ENCODE results near the gene SPIN3.
"Not testable (repeated sequence)": the region's sequence is repeated elsewhere in the genome, so short reads cannot be mapped to it uniquely, and the experiment has no call there.

The SPIN3 gene

GRCh38 chrX:56995271-56995994 lies at the start of gene SPIN3:
SPIN3 (minus strand) TSS chrX:56995541; CDS start chrX:56994947, 594 bp downstream.
- DNase-seq (ENCODE audit: low read depth in 2 of 2): peak in 1 of 2 experiments; percentile 24

DNA sequence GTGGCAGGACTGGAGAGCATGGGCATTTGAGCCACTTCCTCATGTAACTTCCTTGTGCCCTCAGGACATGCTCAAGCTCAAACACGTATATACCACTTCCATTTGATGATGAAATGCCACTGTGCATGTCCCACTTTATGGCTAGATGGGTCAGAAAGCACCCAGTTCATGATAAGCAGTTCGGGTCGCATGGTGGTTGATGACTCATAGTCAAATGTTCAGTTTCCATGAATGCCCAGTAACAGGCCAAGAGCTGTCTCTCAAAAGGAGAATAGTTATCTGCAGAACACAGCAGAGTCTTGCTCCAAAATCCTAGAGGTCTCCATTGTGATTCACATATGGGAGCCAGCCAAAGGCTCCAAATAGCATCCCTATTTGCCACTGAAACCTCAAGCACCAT lies 48.9 kb upstream of the SPIN3 start:
- no peak for DNase-seq (ENCODE audit: low read depth in 2 of 2)

DNA sequence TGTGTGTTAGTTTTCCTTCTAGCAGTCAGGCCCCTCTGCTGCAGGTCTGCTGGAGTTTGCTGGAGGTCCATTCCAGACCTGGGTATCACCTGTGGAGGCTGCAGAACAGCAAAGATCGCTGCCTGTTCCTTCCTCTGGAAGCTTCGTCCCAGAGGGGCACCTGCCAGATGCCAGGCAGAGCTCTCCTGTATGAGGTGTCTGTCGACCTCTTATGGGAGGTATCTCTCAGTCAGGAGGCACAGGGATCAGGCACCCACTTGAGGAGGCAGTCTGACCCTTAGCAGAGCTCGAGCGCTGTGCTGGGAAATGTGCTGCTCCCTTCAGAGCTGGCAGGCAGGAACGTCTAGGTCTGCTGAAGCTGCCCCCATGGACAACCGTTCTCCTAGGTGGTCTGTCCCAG lies 41.9 kb upstream of the SPIN3 start:
- DNase-seq (ENCODE audit: low read depth in 2 of 2): not testable (repeated sequence)

- no peak for DNase-seq (ENCODE audit: low read depth in 2 of 2)
These were observed 718 bp downstream of the SPIN3 start for GRCh38 chrX:56994375-56995270.

DNA sequence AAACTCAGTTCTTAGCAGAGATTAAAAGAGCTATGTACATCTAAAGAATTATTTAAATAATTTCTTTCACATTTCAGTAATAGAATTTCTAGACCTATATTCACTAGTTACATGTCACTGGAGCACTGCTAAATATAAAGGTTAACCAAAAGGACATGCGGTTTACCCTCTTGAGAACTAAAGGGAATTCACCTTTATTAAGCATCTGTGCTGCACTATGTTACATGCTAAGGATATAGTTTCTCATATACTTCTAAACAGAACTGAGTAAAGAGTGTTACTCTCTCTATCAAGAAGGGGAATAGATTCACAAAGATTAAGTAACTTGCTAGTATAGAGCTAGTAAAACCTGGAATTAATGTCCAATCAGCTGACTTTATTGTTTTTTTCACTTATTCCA lies 7.6 kb downstream of the SPIN3 start:
- no peak for DNase-seq (ENCODE audit: low read depth in 2 of 2)

- no peak for DNase-seq (ENCODE audit: low read depth in 2 of 2)
These were observed 9.2 kb downstream of the SPIN3 start for GRCh38 chrX:56986138-56986537.

- no peak for DNase-seq (ENCODE audit: low read depth in 2 of 2)
These were observed 17.2 kb downstream of the SPIN3 start for GRCh38 chrX:56978172-56978571.

DNA sequence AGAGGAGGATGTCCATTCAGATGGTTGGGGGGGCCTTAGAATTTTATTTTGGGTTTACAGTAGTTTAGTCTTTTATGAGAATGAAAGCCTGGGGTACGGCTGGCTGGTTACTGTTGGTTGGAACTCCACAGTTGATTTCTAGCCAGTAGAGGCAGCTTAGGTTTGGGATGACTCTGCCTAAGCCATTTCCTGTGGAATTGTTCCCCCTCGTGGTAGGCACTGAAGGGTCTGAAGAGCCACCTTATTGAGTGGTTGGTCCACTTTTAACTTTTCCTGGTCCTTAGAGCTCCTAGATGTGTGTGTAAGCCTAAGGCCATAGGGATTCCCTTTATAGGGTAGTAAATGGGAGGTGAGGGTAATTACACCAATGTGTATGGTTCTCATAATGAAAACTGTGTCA lies 19.7 kb downstream of the SPIN3 start:
- DNase-seq (ENCODE audit: low read depth in 2 of 2): no peak

DNA sequence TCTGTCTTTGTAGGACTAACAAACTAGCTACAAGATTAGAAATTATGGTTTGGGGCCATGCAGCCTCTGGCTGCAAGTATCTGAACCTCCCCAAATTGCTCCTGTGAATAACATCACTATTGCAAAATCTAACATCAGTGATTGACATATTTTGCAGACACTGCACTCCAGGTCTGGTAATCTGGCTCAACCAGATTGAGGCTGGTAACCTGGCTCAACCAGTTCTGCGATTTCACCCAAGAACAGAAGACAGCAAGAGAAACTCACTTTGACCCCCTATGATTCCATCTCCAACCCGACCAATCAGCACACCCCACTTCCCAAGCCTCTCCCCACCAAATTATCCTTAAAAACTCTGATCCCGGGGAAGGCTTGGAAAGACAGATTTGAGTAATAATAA lies 20.9 kb downstream of the SPIN3 start:
- no peak for DNase-seq (ENCODE audit: low read depth in 2 of 2)

GRCh38 chrX:56969559-56969958 lies 25.8 kb downstream of the SPIN3 start:
- no peak for DNase-seq (ENCODE audit: low read depth in 2 of 2)

- DNase-seq (ENCODE audit: low read depth in 2 of 2): no peak
These were observed 26.4 kb downstream of the SPIN3 start for GRCh38 chrX:56968980-56969379.

DNA sequence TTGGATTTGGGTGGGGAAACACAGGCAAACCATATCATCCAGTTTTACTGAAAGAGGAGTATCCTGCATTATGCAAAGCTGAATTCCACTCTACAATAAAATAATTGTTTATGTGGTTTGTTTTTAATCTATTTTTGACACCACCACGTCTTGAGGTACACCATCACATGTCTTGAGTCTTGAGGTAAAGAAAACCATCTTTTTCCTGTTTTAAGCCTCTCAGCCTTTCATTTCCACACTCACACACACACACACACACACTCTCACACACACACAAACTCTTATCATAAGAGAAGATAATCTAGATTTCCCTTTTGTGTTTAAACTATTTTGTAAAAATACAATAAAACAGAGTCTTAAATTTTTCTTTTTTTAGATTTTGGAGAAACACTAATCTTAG lies 32.0 kb downstream of the SPIN3 start:
- no peak for DNase-seq (ENCODE audit: low read depth in 2 of 2)

DNA sequence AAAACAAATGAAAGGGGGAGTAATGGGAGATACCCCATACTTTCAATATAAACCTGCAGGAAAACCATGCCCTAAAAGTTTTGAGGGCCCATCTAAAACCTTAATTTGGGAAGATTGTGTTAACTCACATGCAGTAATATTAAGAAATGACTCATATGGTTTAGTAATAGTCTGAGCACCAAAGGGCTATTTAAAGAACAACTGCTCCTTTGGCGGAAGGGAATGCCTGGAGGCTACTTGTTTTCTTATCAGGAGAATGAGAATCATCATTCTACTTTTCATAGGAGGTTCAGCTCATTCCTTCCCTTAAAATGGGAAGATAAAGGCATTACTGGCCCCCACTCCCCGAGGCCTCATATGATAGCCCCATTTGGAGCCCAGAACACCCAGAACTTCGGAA lies 47.6 kb downstream of the SPIN3 start:
- no peak for DNase-seq (ENCODE audit: low read depth in 2 of 2)

DNA sequence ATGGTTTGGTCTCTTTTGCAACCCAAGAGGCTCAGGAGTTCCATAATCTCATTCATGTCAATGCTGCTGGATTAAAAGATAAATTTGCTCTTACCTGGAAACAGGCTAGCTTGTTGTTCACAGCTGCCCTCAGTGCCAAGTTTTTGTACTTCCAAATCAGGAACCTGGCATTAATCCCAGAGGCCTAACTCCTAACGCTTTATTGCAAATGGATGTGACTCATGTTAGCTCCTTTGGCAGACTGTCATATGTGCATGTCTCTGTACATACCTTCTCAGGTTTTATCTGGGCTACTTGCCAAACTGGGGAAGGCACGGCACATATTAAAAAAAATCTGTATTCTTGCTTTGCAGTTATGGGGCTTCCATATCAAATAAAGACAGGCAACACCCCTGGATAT lies 49.1 kb downstream of the SPIN3 start:
- DNase-seq (ENCODE audit: low read depth in 2 of 2): peak in 1 of 2 experiments; percentile 5

GRCh38 chrX:56945226-56945625 lies 50.1 kb downstream of the SPIN3 start:
- DNase-seq (ENCODE audit: low read depth in 2 of 2): not testable (repeated sequence)

DNA sequence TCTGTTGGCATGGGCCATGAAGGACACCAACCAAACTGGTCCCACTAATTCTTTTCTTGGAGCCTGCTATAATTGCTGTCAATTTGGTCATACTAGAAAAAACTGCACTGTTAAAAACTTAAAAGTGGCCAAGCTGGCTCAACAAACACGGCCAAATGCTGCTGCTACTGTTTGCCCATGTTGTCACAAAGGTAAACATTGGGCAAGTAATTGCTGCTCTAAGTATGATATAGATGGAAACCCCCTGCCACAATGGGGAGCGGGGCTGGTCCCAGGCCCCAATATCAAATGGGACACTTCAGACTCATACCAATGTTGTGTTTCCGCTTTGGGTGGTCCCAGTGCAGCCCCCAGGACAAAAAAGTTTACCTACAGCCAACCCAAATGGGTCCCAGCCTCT lies 52.1 kb downstream of the SPIN3 start:
- DNase-seq (ENCODE audit: low read depth in 2 of 2): no peak
